ENCODE measurements around the gene LAMA4. TPM values are rescaled to one million over a fixed set of nuclear protein-coding genes. Genes with fewer than 3 reads are reported as not detected.

LAMA4 gene
- total RNA-seq, 1 donor from 2014 or later = 0.56 TPM

DNA sequence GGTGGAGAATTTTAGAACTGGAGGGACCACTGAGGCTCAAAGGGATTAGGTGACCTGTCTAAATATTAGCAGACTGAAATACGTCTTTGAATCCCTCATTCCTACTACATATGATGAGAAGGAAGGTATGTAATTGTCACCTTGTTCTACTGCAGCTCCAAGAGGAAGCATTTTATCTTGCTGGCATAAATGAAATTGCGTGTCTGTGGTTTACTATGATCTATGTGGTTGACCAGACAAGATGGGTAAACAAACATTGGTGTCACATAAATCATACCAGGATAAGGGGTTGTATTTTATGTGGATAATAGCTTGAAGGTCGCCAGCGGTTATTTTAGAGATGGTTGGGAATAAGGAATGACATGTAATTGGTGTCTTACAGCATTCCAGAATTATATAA, 78.2 kb downstream of the LAMA4 start:
- Histone ChIP-seq H3K79me2 (ENCODE audit: low read depth) (no peaks in the 10 kb centered on the region), H3K27me3 (no peaks in the 10 kb centered on the region), H3K36me3 (no peaks in the 10 kb centered on the region), H3F3A (ENCODE audit: low read depth) (no peaks in the 10 kb centered on the region), H3K9me3 (ENCODE audit: low read depth) (no peaks in the 10 kb centered on the region), H2AFZ (replicated peaks) (no peak overlapping the region), H3K27ac (no peak overlapping the region), H3K9ac (no peak overlapping the region), H4K20me1 (ENCODE audit: low read depth) (no peaks in the 10 kb centered on the region), H3K4me3 (no peak overlapping the region), H3K4me2 (no peak overlapping the region), H3K4me1 (peaks cover 6% of the 10 kb centered on the region)
- Mint-ChIP-seq H3K9me3 (no peaks in the 10 kb centered on the region), H3K27ac (no peak overlapping the region), H3K36me3 (no peaks in the 10 kb centered on the region), H3K4me1 (peaks cover 9% of the 10 kb centered on the region), H3K27me3 (ENCODE audit: insufficient read depth, low read depth) (peaks cover 4% of the 10 kb centered on the region), H3K4me3 (no peak overlapping the region)
- TF ChIP-seq EZH2 (IDR thresholded peaks at IDR 0.05) = no peak
- no peak for TF ChIP-seq EZH2phosphoT487 (IDR thresholded peaks at IDR 0.05)
- no peak for DNase-seq (ENCODE audit: low spot score)

DNA sequence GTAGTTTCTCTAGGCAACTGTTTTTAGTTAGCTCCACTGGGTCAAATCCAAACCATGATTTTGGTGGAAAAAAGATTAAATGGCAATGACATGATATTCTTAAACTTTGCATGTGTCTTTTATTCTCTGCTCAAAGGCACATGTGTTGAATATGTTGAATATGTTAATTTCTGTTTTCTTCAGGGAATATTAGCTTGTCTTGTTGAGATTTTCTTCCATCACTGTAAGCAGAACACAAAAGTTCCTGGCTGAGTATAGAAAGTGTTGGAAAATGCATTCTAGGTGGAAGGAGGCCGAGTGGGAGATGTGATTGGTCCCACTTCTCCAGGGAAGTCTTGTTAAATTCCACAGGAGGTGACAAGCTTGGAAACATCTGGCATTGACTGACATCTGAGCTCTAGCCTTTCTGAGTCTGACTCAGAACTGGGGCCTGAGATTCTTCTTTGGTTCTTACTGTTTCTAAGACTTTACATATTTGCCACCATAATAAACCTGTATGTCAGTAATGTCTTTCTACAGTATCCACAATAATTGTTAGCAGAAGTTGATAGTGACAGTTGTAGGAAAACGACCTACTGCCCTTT, 81.1 kb downstream of the LAMA4 start:
- no peak overlapping the region for H3K9ac ChIP-seq
- no peak overlapping the region for H3K4me3 ChIP-seq
- H3K4me3 Mint-ChIP-seq = no peak overlapping the region
- H3K36me3 ChIP-seq = no peaks in the 10 kb centered on the region
- H3K79me2 ChIP-seq (ENCODE audit: low read depth) = no peaks in the 10 kb centered on the region
- no peaks in the 10 kb centered on the region for H3K4me1 Mint-ChIP-seq
- no peaks in the 10 kb centered on the region for H4K20me1 ChIP-seq (ENCODE audit: low read depth)
- no peak overlapping the region for H3K4me2 ChIP-seq
- H3K27me3 Mint-ChIP-seq (ENCODE audit: insufficient read depth, low read depth) = peaks cover 2% of the 10 kb centered on the region
- H3K9me3 ChIP-seq (ENCODE audit: low read depth) = no peaks in the 10 kb centered on the region
- H3K27ac Mint-ChIP-seq = no peak overlapping the region
- no peak overlapping the region for H3K27ac ChIP-seq
- no peaks in the 10 kb centered on the region for H3K27me3 ChIP-seq
- H3F3A ChIP-seq (ENCODE audit: low read depth) = no peaks in the 10 kb centered on the region
- TF ChIP-seq EZH2 (IDR thresholded peaks at IDR 0.05) = no peak
- TF ChIP-seq, protein P1, sequence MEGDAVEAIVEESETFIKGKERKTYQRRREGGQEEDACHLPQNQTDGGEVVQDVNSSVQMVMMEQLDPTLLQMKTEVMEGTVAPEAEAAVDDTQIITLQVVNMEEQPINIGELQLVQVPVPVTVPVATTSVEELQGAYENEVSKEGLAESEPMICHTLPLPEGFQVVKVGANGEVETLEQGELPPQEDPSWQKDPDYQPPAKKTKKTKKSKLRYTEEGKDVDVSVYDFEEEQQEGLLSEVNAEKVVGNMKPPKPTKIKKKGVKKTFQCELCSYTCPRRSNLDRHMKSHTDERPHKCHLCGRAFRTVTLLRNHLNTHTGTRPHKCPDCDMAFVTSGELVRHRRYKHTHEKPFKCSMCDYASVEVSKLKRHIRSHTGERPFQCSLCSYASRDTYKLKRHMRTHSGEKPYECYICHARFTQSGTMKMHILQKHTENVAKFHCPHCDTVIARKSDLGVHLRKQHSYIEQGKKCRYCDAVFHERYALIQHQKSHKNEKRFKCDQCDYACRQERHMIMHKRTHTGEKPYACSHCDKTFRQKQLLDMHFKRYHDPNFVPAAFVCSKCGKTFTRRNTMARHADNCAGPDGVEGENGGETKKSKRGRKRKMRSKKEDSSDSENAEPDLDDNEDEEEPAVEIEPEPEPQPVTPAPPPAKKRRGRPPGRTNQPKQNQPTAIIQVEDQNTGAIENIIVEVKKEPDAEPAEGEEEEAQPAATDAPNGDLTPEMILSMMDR (IDR thresholded peaks at IDR 0.05) = no peak
- TF ChIP-seq EZH2phosphoT487 (IDR thresholded peaks at IDR 0.05) = no peak
- DNase-seq (ENCODE audit: low spot score) = no peak
- no peaks in the 10 kb centered on the region for H3K9me3 Mint-ChIP-seq
- no peak overlapping the region for H2AFZ ChIP-seq (replicated peaks)
- no peaks in the 10 kb centered on the region for H3K36me3 Mint-ChIP-seq
- peaks cover 6% of the 10 kb centered on the region for H3K4me1 ChIP-seq

DNA sequence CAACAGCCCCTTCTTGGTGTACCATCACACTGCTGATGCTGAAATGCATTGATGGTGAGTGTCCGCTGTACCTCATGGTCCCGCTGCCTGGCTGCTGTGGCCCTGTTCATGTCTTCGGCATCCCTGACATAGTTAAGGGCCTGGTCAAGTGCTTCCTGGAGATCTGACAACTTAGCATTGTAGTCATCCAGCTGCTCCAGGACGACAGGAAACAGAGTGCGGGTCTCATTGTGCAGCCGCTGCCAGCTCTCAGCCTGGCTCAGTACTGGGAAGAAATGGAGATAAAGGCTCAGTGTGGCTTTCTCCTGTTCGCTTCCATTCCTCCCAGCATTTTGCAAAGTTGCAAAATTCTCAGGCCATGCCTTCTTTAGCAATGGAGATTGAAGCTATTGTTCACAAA, 81.8 kb downstream of the LAMA4 start:
- no peak overlapping the region for H3K27ac ChIP-seq
- H2AFZ ChIP-seq (replicated peaks) = no peak overlapping the region
- no peaks in the 10 kb centered on the region for H4K20me1 ChIP-seq (ENCODE audit: low read depth)
- Mint-ChIP-seq H3K27me3 (ENCODE audit: insufficient read depth, low read depth) (no peaks in the 10 kb centered on the region), H3K27ac (no peak overlapping the region), H3K4me3 (no peak overlapping the region), H3K9me3 (no peaks in the 10 kb centered on the region), H3K4me1 (no peaks in the 10 kb centered on the region), H3K36me3 (no peaks in the 10 kb centered on the region)
- no peak overlapping the region for H3K4me2 ChIP-seq
- H3K79me2 ChIP-seq (ENCODE audit: low read depth) = no peaks in the 10 kb centered on the region
- no peak for TF ChIP-seq EZH2phosphoT487 (IDR thresholded peaks at IDR 0.05)
- TF ChIP-seq, protein P1 (IDR thresholded peaks at IDR 0.05) = no peak
- no peak for TF ChIP-seq EZH2 (IDR thresholded peaks at IDR 0.05)
- no peaks in the 10 kb centered on the region for H3F3A ChIP-seq (ENCODE audit: low read depth)
- no peak overlapping the region for H3K4me3 ChIP-seq
- H3K36me3 ChIP-seq = no peaks in the 10 kb centered on the region
- H3K9me3 ChIP-seq (ENCODE audit: low read depth) = no peaks in the 10 kb centered on the region
- H3K4me1 ChIP-seq = peaks cover 3% of the 10 kb centered on the region
- no peak overlapping the region for H3K9ac ChIP-seq
- DNase-seq (ENCODE audit: low spot score) = no peak
- no peaks in the 10 kb centered on the region for H3K27me3 ChIP-seq

DNA sequence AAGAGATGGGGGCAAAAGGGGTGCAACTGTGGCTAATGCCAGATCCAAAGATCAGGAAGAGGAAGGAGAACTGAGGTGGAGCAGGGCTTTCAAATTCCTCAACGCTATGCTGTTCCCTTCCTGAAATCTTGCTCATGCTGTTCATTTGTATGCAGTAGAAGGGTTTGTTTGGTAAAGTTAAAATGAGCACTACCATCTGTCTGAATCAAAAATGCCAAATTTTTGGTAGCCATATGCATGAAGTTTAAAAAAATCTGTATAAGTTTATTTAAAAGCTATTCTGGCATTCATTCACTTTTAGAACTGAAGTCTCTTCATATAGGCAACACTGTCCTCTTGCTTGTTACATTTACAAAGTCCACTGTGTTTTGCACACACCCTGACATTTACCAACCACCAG, 84.8 kb downstream of the LAMA4 start:
- H3K79me2 ChIP-seq (ENCODE audit: low read depth) = no peaks in the 10 kb centered on the region
- H3K4me1 ChIP-seq = no peaks in the 10 kb centered on the region
- H3K9ac ChIP-seq = no peak overlapping the region
- Mint-ChIP-seq H3K27me3 (ENCODE audit: insufficient read depth, low read depth) (peaks cover 2% of the 10 kb centered on the region), H3K36me3 (no peaks in the 10 kb centered on the region), H3K4me3 (no peak overlapping the region), H3K9me3 (no peaks in the 10 kb centered on the region), H3K4me1 (no peaks in the 10 kb centered on the region), H3K27ac (no peak overlapping the region)
- no peaks in the 10 kb centered on the region for H3K36me3 ChIP-seq
- no peak overlapping the region for H3K27ac ChIP-seq
- H3F3A ChIP-seq (ENCODE audit: low read depth) = no peaks in the 10 kb centered on the region
- DNase-seq (ENCODE audit: low spot score) = no peak
- no peaks in the 10 kb centered on the region for H3K9me3 ChIP-seq (ENCODE audit: low read depth)
- H3K27me3 ChIP-seq = peaks cover 7% of the 10 kb centered on the region
- H3K4me3 ChIP-seq = no peak overlapping the region
- no peaks in the 10 kb centered on the region for H4K20me1 ChIP-seq (ENCODE audit: low read depth)
- no peak overlapping the region for H3K4me2 ChIP-seq
- no peak overlapping the region for H2AFZ ChIP-seq (replicated peaks)
- TF ChIP-seq EZH2 (IDR thresholded peaks at IDR 0.05) (no peak), EZH2phosphoT487 (IDR thresholded peaks at IDR 0.05) (no peak)
- TF ChIP-seq, protein P1 (IDR thresholded peaks at IDR 0.05) = no peak

Data from neural progenitor cell (in vitro differentiated cells).